NCI-H524 (cell line): ENCODE results near the gene FZD4.
"Not testable (repeated sequence)": the region's sequence is repeated elsewhere in the genome, so short reads cannot be mapped to it uniquely, and the experiment has no call there.

ENCODE experiments used
- DNase-seq, 2 experiments: peaks; one replicate each; lab custom pipeline; 2025; lab: John Stamatoyannopoulos, UW

FZD4 gene

GRCh38 chr11:86938203-86938899 lies 16.8 kb downstream of the FZD4 start:
- DNase-seq, result no peak

GRCh38 chr11:86937193-86937806 lies 17.9 kb downstream of the FZD4 start:
- not testable (repeated sequence) for DNase-seq

GRCh38 chr11:86934926-86935579 lies 20.1 kb downstream of the FZD4 start:
- no peak for DNase-seq

GRCh38 chr11:86934582-86934900 lies 20.7 kb downstream of the FZD4 start:
- DNase-seq, result no peak

DNA sequence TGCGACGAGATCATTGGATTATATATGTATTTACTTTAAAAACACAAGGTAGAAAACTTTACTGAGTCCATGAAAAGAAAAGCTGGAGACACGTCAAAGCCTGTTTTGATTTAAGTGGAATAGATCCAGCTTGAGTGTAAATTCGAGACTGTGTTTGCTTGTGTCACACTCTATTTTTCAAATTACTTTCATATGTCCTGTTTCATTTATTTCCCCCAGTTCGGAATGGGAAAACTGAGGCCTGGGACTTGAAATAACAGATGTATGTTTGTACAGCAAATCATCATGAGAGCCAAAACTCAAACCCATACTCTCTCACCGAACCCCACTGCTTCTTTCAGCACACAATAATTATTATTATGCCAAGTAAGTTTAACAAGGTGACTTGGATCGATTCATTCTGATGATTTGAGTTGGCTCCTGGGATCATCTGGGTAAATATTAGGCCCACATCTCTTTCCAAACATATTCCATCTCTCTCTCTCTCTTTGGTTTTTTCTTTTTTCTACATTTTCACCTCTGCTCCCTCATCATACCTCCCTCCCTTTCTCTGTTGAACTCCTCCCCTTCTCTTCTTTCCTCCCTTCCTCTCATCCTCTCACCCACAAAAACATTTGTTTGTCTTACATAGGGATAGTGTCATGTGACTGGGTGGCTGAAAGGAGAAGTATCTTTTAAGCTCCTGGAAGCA lies 21.2 kb downstream of the FZD4 start:
- no peak for DNase-seq

- no peak for DNase-seq
Observed at GRCh38 chr11:86932924-86933875, 22.0 kb downstream of the FZD4 start.

DNA sequence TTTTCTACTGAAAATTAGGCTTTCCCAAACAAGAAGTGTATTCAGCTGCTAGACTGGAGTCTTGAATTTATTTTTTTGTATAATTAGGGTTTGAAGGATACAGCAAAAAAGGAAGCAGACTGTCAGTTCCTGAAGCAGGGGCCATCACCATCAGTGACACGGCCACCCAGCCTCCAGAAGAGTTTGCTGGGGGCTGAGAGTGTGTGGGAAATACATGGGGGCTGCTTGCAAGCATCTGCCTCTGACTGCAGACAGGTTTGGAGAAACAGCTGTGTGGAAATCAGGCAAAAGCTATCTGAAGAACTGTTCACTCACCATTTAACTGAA lies 23.0 kb downstream of the FZD4 start:
- no peak for DNase-seq

GRCh38 chr11:86931548-86932258 lies 23.5 kb downstream of the FZD4 start:
- peak in 1 of 2 experiments; percentile 5 for DNase-seq

DNA sequence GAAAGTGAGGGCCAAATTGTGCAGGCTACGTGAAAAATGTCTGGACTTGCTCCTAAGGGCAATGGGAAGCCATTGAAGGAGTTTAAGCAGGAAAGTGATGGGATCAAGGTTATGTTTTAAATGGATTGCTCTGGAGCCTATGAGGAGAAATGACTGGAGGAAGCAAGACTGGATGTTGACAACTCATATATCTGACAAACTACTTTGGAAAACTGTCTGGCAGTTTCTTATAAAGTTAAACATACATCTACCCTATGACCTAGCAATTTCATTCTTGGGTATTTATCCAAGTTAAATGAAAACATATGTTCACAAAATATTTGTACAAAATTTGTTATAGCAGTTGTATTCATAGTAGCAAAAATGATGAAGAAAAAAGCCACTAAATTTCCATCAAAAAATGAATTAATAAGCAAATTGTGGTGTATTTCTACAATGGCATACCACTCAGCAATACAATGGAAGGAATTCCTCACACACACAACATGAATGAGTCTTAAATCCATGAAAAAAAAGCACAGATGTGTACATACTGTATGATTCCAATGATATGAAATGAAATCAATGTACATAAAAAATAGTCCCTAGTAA lies 24.1 kb downstream of the FZD4 start:
- no peak for DNase-seq

DNA sequence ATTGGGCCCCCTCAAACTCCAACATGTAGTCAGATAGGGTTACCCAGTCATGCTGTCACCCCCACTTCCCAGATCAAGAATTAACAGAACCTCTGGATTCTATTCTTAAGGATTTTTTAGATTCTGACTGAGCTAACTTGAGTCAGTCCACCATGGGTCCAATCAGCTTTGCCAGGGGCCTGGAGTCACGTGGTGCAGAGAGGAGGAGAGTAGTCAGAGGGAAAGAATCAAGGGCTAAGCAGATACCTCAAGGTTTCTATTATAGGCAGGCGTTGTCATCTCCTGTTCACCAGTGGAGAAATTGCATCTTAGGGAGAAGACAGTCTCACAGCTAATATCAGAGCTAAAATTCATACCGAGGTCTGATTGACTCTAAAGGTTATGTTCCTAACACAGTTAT lies 28.2 kb downstream of the FZD4 start:
- no peak for DNase-seq

DNA sequence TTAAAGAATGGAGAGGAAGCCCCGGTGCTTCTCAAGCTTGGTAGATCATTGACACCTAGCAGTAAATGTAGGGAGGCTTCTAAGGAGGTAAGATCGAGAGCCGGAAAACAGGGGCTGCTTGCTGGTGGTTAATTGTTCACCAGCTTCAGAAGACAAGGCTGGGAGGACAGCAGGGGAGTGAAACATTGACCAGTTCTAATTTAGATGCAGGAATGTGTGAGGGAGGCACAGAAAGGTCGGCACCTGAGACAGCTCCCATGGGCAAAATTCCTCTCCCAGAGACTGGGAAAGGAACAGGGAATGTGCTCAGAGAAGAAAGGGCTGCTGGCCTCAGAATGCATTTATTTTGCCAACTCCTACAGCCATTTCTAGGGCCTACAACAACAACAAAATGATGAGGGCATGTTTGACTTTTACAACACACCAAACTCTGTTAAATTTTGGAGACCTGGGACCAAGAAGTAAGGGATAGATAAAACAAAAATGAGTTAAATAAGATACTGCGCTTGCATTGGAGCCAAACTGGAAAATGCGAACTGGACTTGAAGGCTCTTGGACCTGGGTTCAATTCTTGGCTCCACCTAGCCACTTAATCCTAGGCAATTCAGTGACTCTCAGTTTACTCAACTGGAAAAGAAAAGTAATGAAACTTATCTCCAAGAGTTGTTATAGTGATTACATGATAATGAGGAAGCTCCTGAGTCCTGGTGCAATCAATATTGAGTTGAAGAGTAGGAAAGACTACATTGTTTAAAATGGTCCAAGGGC lies 31.0 kb downstream of the FZD4 start:
- DNase-seq, result no peak

DNA sequence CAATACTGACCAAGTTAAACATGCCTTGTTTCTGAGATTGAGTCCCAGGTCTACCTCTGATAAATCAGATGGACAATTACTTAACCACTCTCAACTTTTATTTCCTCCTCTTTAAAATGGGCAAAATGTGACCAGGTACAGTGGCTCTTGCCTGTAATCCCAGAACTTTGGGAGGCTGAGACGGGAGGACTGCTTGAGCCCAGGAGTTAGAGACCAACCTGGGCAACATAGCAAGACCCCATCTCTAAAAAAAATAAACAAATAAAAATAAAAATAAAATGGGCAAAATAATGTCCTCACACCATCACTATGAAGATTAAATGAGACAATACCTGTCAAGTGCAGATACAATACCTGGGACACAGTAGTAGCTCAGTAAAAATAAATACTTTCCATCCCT lies 33.0 kb downstream of the FZD4 start:
- no peak for DNase-seq

DNA sequence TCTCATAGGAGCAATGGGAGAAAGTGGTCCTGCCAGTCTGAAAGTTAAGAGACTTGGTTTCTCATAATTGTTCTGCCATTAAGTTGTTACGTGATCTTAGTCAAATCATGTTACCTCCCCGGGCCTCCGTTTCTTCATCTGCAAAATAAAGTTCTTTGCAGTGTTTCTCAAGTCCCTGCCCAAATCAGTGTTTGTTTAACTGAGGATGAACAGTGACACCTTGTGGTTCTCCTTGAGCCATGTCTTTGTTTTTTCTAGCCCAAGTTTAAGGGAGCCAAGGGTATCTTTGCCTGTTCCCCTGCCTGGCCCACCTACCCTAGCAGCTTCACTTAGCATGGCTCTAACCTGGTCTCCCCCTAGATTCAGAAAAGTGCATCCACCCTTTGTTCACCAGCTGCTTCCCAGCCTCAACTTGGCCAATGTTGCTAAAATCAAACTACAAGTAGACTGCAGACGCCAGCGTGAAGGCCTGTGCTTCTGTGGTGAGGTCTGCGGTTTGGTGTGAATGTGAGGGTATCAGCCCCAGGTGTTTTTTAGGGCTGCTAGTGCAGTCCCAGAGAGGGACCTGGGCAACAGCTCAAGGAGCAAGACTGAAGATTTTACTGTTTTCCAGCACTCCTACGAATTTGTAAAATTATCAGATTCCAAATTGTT lies 35.5 kb downstream of the FZD4 start:
- peak; percentile 41 to 60 for DNase-seq

- DNase-seq, result no peak
Observed at GRCh38 chr11:86918973-86919372, 36.2 kb downstream of the FZD4 start.

DNA sequence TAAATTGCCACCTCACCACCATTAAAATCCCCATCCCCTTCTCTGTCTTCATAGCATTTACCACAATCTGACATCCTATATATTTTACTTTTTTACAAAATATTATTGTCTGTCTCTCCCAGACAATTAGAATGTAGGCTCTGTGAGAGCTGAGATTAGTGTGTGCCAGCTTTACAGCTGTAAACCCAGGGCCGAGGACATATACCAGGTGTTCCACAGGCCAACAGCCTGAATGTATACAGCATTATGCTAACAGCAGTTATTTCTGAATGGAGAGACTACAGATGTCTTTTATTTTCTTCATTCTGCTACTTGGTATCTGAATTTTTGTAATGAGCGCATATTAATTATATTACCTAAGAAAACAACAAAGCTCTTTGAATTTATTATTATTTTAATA lies 36.7 kb downstream of the FZD4 start:
- no peak for DNase-seq

- DNase-seq, result no peak
Observed at GRCh38 chr11:86917589-86917988, 37.6 kb downstream of the FZD4 start.

GRCh38 chr11:86916330-86916729 lies 38.9 kb downstream of the FZD4 start:
- no peak for DNase-seq

- DNase-seq, result not testable (repeated sequence)
Observed at GRCh38 chr11:86915850-86916249, 39.3 kb downstream of the FZD4 start.

DNA sequence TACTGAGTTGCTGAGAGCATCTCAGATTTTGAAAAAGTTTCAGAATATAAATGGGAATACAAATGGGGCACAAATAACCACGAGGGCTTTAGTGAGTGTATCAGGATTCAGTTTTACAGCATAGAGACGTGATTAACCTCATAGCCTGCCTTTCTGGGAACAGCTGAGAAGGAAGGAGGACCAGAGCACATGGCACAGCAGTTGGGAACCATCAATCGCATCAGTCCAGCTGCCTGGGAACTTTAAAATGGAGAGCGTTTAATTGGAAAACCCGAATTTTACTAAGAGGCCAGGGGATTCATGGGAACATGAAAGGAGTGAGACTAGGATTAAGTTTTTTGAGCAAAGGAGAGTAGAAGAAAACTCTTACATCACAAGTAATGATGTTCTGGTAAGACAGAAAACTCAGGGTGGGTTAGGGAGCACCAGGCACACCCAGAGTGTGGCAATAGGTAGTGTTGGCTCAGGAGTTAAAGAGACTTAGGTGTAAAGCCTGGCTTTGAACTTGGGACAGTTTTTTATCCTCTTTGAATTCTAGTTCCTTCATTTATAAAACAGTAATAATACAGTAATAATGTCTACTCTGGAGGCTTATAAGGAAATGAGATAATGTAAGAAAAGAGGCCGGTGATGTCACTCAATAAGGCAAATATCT lies 40.2 kb downstream of the FZD4 start:
- no peak for DNase-seq
